Upper lobe of right lung (tissue), 1 donor: ENCODE data around the gene GABRG3. TPM values are rescaled to one million over a fixed set of nuclear protein-coding genes. Genes with fewer than 3 reads are reported as not detected.

ENCODE experiments used
- ATAC-seq: fragments of 200-7000 bp; cut with Tn5 transposase; one replicate; pipeline ENCODE4 v1.9.1; 2020; ENCODE audit warnings: mild to moderate bottlenecking, moderate library complexity
- DNase-seq: peaks from one replicate; pipeline ENCODE4 v3.0.0-alpha.2; 2020
- H3K27ac ChIP-seq: fragments of 200-600 bp; one replicate; pipeline ENCODE4 v1.8.0; 2022
- H3K27me3 ChIP-seq: fragments of 200-600 bp; one replicate; pipeline ENCODE4 v1.8.0; 2022; ENCODE audit warnings: mild to moderate bottlenecking
- H3K36me3 ChIP-seq: fragments of 200-600 bp; one replicate; pipeline ENCODE4 v1.8.0; 2022
- H3K4me1 ChIP-seq: fragments of 200-600 bp; one replicate; pipeline ENCODE4 v1.8.0; 2022
- H3K4me3 ChIP-seq: fragments of 200-600 bp; one replicate; pipeline ENCODE4 v1.8.0; 2022; ENCODE audit warnings: mild to moderate bottlenecking
- H3K9me3 ChIP-seq: fragments of 200-600 bp; one replicate; pipeline ENCODE4 v1.8.0; 2022
- intact Hi-C: fragments of 100-400 bp; cut with DNase I; formaldehyde crosslinking; loops from one replicate; pipeline ENCODE4 v1.11.0; 2022
- total RNA-seq: library from RNA; stranded (reverse); fragmentation: NEBNext Ultra II Directional; extraction: Animal tissue kit (Norgen Biotek cat#: 25700); gene quantifications from one replicate; pipeline ENCODE4 v1.2.1, GENCODE V29; 2021
- TF ChIP-seq, protein P1 (sequence below): fragments of 200-600 bp; IDR thresholded peaks from one replicate; pipeline ENCODE4 v1.8.0; 2022; ENCODE audit warnings: antibody characterized with exemption
- donor health status: DM: no; HTN: yes; CAD: no; lungs with severe emphysema.

The GABRG3 gene
- total RNA-seq, 1 donor from 2014 or later: not detected

DNA sequence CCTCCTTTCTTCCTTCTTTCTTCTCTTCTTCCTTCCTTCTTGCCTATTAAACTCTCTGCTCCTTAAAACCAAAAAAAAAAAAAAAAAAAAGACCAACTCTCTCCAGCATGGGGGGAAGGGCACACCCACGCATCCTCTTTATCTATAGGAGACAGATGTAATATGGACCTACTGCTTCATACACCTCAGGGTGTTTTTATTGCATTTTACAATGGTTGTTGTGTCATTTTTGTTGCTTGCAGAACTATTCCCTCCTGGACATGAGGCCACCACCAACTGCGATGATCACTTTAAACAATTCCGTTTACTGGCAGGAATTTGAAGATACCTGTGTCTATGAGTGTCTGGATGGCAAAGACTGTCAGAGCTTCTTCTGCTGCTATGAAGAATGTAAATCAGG lies 561.4 kb downstream of the GABRG3 start:
- Histone ChIP-seq H3K9me3 (no peaks in the 10 kb centered on the region), H3K27me3 (no peaks in the 10 kb centered on the region), H3K4me3 (no peak overlapping the region), H3K36me3 (no peaks in the 10 kb centered on the region), H3K27ac (no peak overlapping the region), H3K4me1 (no peaks in the 10 kb centered on the region)
- ATAC-seq: no peak
- DNase-seq: no peak
- TF ChIP-seq, protein P1, sequence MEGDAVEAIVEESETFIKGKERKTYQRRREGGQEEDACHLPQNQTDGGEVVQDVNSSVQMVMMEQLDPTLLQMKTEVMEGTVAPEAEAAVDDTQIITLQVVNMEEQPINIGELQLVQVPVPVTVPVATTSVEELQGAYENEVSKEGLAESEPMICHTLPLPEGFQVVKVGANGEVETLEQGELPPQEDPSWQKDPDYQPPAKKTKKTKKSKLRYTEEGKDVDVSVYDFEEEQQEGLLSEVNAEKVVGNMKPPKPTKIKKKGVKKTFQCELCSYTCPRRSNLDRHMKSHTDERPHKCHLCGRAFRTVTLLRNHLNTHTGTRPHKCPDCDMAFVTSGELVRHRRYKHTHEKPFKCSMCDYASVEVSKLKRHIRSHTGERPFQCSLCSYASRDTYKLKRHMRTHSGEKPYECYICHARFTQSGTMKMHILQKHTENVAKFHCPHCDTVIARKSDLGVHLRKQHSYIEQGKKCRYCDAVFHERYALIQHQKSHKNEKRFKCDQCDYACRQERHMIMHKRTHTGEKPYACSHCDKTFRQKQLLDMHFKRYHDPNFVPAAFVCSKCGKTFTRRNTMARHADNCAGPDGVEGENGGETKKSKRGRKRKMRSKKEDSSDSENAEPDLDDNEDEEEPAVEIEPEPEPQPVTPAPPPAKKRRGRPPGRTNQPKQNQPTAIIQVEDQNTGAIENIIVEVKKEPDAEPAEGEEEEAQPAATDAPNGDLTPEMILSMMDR: no peak
- intact Hi-C loops: no loop called here

DNA sequence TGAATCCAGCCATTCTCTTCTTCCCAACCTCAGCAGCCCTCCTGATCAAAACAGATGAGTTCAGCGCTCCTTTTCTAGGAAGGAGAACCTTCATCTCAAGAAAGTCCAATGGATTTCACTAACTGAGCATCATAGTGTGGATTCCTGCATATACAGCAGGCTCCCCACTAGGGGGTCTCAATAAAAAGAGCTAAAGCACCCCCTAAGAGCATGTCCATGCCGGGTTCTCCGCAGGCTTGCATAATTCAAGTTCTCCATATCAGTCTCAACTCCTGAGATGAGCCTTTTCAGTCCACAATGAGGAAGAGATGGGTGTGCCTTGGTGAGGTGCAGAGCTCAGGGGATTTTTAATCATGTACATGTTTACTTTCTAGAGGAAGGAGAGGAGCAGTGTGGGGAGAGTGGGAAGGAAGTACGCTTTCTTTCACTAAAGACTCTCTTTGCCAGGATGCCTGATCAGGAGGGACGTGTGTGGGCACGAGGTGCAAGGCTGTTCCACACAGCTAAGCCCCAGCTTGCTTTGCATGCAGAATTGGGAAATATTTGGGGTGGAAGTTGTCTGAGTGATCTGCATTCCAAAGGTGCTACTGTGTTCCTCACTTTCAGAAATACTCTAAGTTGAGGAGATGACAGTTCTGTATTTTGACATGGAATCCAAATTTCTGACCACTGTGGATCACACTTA lies 564.6 kb downstream of the GABRG3 start:
- ATAC-seq: no peak
- Histone ChIP-seq H3K27me3 (no peaks in the 10 kb centered on the region), H3K36me3 (no peaks in the 10 kb centered on the region), H3K27ac (no peak overlapping the region), H3K9me3 (no peaks in the 10 kb centered on the region), H3K4me3 (no peak overlapping the region), H3K4me1 (no peaks in the 10 kb centered on the region)
- no peak for DNase-seq
- TF ChIP-seq, protein P1: no peak
- intact Hi-C loops: no loop called here

DNA sequence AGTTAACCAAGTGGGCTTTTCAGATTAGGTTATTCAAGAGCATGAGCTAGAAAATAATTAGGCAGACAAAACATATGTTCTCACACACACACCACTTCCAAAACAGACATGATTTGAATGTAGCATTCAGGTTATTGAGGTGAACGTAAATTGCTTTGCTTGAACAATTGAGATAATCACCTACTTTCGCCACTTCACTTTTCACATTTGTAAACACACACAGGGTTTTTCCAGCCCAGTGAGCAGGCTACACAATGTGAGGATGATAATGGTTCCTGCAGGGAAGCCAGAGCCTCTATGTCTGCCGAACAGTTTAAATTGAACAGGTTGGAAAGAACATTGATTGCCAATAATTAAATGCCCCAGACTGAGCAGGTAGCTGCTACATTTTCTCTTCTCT lies 567.3 kb downstream of the GABRG3 start:
- H3K27me3 ChIP-seq: no peaks in the 10 kb centered on the region
- TF ChIP-seq, protein P1: no peak
- no peaks in the 10 kb centered on the region for H3K36me3 ChIP-seq
- ATAC-seq (no peak), DNase-seq (no peak)
- H3K4me1 ChIP-seq: no peaks in the 10 kb centered on the region
- H3K27ac ChIP-seq: no peak overlapping the region
- H3K4me3 ChIP-seq: no peak overlapping the region
- intact Hi-C loops: no loop called here
- no peaks in the 10 kb centered on the region for H3K9me3 ChIP-seq

DNA sequence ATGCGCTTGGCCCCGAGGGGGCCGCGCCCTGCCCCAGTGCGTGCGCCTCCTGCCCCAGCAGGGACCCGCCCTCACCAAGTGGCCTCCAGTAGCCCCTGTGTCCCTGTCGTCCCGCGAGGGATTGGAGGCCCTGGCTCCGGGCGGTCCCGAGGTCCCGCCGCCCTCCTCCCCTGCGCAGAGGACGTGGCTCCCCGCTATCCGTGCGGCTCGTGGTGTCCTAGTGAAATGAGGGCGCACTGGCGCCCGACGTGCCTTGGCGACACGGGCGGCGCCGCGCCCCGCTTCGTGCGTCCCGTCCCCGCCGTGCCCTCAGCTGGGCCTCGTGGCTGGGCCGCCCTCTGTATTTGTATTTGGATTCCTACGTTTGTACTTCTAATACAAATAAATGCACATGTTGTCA lies 570.6 kb downstream of the GABRG3 start:
- H3K4me3 ChIP-seq: no peak overlapping the region
- no peaks in the 10 kb centered on the region for H3K36me3 ChIP-seq
- DNase-seq: no peak
- TF ChIP-seq, protein P1: no peak
- H3K4me1 ChIP-seq: no peaks in the 10 kb centered on the region
- intact Hi-C loops: no loop called here
- no peaks in the 10 kb centered on the region for H3K27me3 ChIP-seq
- H3K27ac ChIP-seq: no peak overlapping the region
- no peaks in the 10 kb centered on the region for H3K9me3 ChIP-seq
- peak; percentile 31 for ATAC-seq

DNA sequence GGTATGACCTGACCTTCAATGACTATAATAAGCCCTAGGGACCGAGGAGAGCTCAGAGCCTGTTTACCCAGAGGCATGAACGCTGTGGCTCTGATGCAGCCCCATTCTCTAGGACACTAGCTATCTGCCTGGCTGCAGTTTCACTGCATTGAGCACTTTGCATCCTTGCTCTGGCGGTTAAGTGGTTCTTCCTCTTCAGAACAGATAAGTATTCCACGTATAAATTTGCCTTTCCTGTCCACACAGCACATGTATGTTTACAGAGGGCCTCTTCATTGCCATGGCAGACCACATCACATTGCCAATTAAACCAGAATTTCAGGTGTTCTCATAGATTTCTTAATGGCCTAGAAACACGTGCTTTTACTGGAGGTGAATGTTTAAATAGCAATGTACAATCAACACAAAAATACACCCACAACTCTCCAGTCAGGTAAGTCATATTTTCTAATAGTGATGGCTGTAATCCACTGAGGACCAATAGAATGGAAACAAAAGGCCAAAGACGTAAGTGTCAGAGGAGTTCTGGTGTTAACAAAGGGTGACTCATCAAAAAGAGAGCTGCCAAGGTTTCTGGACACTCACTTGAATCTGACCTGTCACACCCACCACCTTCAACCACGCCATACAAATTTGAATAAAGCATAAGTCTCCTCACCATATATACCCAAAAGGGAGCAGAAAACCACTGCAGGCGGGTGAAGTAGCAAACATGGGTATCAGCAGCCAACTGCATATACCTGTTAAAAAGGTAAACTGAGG lies 574.7 kb downstream of the GABRG3 start:
- Histone ChIP-seq H3K36me3 (no peaks in the 10 kb centered on the region), H3K27ac (no peak overlapping the region), H3K4me3 (no peak overlapping the region), H3K27me3 (no peaks in the 10 kb centered on the region), H3K9me3 (no peaks in the 10 kb centered on the region), H3K4me1 (no peaks in the 10 kb centered on the region)
- TF ChIP-seq, protein P1: no peak
- no peak for DNase-seq
- intact Hi-C loops: no loop called here
- no peak for ATAC-seq
